H1 (cell line): Measurements from ENCODE around the gene CORO1C. TPM values are rescaled to one million over a fixed set of nuclear protein-coding genes. Genes with fewer than 3 reads are reported as not detected.

ENCODE experiments used
- CTCF ChIA-PET: fragments of 300-600 bp; sonication (Branson Sonifier 250); formaldehyde crosslinking; loops from one replicate; lab custom pipeline; 2021; ENCODE audit not compliant: partially characterized antibody; lab: Charles Lee
- POLR2A ChIA-PET: fragments of 300-600 bp; sonication (Branson Sonifier 250); formaldehyde crosslinking; loops from one replicate; lab custom pipeline; 2021; ENCODE audit warnings: inconsistent platforms; ENCODE audit not compliant: partially characterized antibody; lab: Charles Lee
- DNase-seq, 2 experiments: peaks; one replicate each; pipeline versions ENCODE4 v3.0.0 to v3.0.0-alpha.2; 2010 to 2022; ENCODE audit warnings: low spot score in 2 of 2, low read depth in 1 of 2, mixed read lengths in 1 of 2
- FAIRE-seq: peaks from 2 replicates; lab custom pipeline; 2011; peaks lifted over from hg19 to GRCh38; lab: Jason Lieb, UNC
- H2AFZ ChIP-seq: 2 replicates; pipeline ENCODE4 v1.8.1; 2012; ENCODE audit warnings: low read length, inconsistent platforms
- H2AK5ac ChIP-seq: 2 replicates; pipeline ENCODE4 v1.6.1; 2013; ENCODE audit warnings: low read depth, low read length
- H2BK120ac ChIP-seq: replicated peaks from 2 replicates; pipeline ENCODE3; 2013; ENCODE audit warnings: low read depth, low read length, inconsistent platforms
- H2BK12ac ChIP-seq: 2 replicates; pipeline ENCODE4 v1.6.1; 2013; ENCODE audit warnings: low read depth, low read length
- H2BK15ac ChIP-seq: 2 replicates; pipeline ENCODE4 v1.6.1; 2013; ENCODE audit warnings: low read length
- H2BK20ac ChIP-seq: 2 replicates; pipeline ENCODE4 v1.6.1; 2013; ENCODE audit warnings: low read length
- H2BK5ac ChIP-seq: 2 replicates; pipeline ENCODE4 v1.6.1; 2013; ENCODE audit warnings: low read depth, low read length
- H3K14ac ChIP-seq: 2 replicates; pipeline ENCODE4 v1.6.1; 2013; ENCODE audit warnings: inconsistent platforms; ENCODE audit not compliant: insufficient read length
- H3K18ac ChIP-seq: 2 replicates; pipeline ENCODE4 v1.6.1; 2013; ENCODE audit warnings: low read length; ENCODE audit errors: extremely low read depth
- H3K23ac ChIP-seq: 2 replicates; pipeline ENCODE4 v1.6.1; 2013; ENCODE audit warnings: inconsistent platforms; ENCODE audit not compliant: insufficient read length
- H3K23me2 ChIP-seq: 2 replicates; pipeline ENCODE4 v1.6.1; 2013; ENCODE audit warnings: low read depth, low read length
- H3K27ac ChIP-seq: 2 replicates; pipeline ENCODE4 v1.6.1; 2011; ENCODE audit warnings: low read depth, low read length, inconsistent platforms
- H3K27me3 ChIP-seq, 4 experiments: replicated peaks in 1 of 4; 1 replicate in 1 of 4; 2 replicates in 3 of 4; pipeline versions ENCODE4 v1.6.1 to v1.8.1; 2011 to 2013; ENCODE audit warnings: low read length in 3 of 4, mild to moderate bottlenecking in 3 of 4, inconsistent platforms in 2 of 4, mixed read lengths in 2 of 4, moderate library complexity in 1 of 4; ENCODE audit not compliant: control insufficient read depth in 3 of 4, insufficient read depth in 3 of 4; ENCODE audit errors: extremely low read depth in 1 of 4
- H3K36me3 ChIP-seq, 4 experiments: 2 replicates each; pipeline versions ENCODE4 v1.6.1 to v1.8.1; 2011 to 2013; ENCODE audit warnings: mild to moderate bottlenecking in 4 of 4, low read length in 3 of 4, moderate library complexity in 2 of 4, control low read depth in 1 of 4, inconsistent platforms in 1 of 4; ENCODE audit not compliant: insufficient read depth in 4 of 4, control insufficient read depth in 2 of 4
- H3K4ac ChIP-seq: replicated peaks from 2 replicates; pipeline ENCODE3; 2013; ENCODE audit warnings: low read length, low read depth, mixed read lengths, inconsistent platforms; ENCODE audit not compliant: insufficient read length
- H3K4me1 ChIP-seq, 4 experiments: replicated peaks in 1 of 4; 1 replicate in 1 of 4; 2 replicates in 3 of 4; pipeline versions ENCODE4 v1.6.1 to v1.8.1; 2011 to 2013; ENCODE audit warnings: low read length in 3 of 4, inconsistent platforms in 2 of 4, mixed read lengths in 1 of 4; ENCODE audit not compliant: insufficient read depth in 4 of 4, control insufficient read depth in 3 of 4
- H3K4me2 ChIP-seq, 2 experiments: 2 replicates each; pipeline versions ENCODE4 v1.6.1 to v1.8.1; 2011 to 2013; ENCODE audit warnings: low read depth in 2 of 2, low read length in 2 of 2, control low read depth in 1 of 2, inconsistent platforms in 1 of 2, mild to moderate bottlenecking in 1 of 2; ENCODE audit not compliant: insufficient read depth in 1 of 2
- H3K4me3 ChIP-seq, 4 experiments: fragments of 200-600, 300-600 bp in 1 of 4; sonication (generic), shearing (Covaris generic), sonication (Bioruptor Twin) in 1 of 4; 2 replicates each; pipeline versions ENCODE4 v1.5.1 to v1.8.1; 2011 to 2016; ENCODE audit warnings: low read length in 4 of 4, low read depth in 3 of 4, control low read depth in 2 of 4, inconsistent platforms in 2 of 4, mild to moderate bottlenecking in 2 of 4, mixed read lengths in 1 of 4, moderate library complexity in 1 of 4; ENCODE audit not compliant: insufficient read depth in 2 of 4; ENCODE audit errors: extremely low read depth in 1 of 4
- H3K56ac ChIP-seq: replicated peaks from 2 replicates; pipeline ENCODE3; 2013; ENCODE audit warnings: low read depth, mild to moderate bottlenecking, mixed read lengths, low read length, inconsistent platforms; ENCODE audit not compliant: insufficient read length
- H3K79me1 ChIP-seq: 2 replicates; pipeline ENCODE4 v1.6.1; 2013; ENCODE audit warnings: low read depth, low read length, control low read depth
- H3K79me2 ChIP-seq, 2 experiments: 2 replicates each; pipeline versions ENCODE4 v1.6.1 to v1.8.1; 2012 to 2013; ENCODE audit warnings: low read length in 2 of 2, mild to moderate bottlenecking in 2 of 2, inconsistent platforms in 1 of 2; ENCODE audit not compliant: insufficient read depth in 2 of 2, control insufficient read depth in 1 of 2
- H3K9ac ChIP-seq, 4 experiments: replicated peaks in 1 of 4; 1 replicate in 1 of 4; 2 replicates in 3 of 4; pipeline versions ENCODE4 v1.6.1 to v1.8.1; 2011 to 2013; ENCODE audit warnings: low read depth in 3 of 4, low read length in 3 of 4, control low read depth in 2 of 4, mild to moderate bottlenecking in 2 of 4, moderate library complexity in 2 of 4, inconsistent platforms in 1 of 4; ENCODE audit errors: extremely low read depth in 1 of 4
- H3K9me3 ChIP-seq, 2 experiments: 2 replicates each; pipeline versions ENCODE4 v1.6.1 to v1.8.1; 2012 to 2013; ENCODE audit warnings: mild to moderate bottlenecking in 2 of 2, moderate library complexity in 2 of 2, control low read depth in 1 of 2, inconsistent platforms in 1 of 2, low read depth in 1 of 2, low read length in 1 of 2, mixed read lengths in 1 of 2; ENCODE audit not compliant: insufficient read depth in 2 of 2
- H4K20me1 ChIP-seq, 2 experiments: replicated peaks in 1 of 2; 2 replicates each; pipeline versions ENCODE3 to v1.8.1; 2011 to 2013; ENCODE audit warnings: inconsistent platforms in 2 of 2, low read length in 2 of 2, mild to moderate bottlenecking in 1 of 2; ENCODE audit not compliant: insufficient read depth in 2 of 2, control insufficient read depth in 1 of 2
- H4K5ac ChIP-seq: 2 replicates; pipeline ENCODE4 v1.6.1; 2013; ENCODE audit warnings: low read length, low read depth, mixed read lengths, inconsistent platforms; ENCODE audit not compliant: insufficient read length
- H4K8ac ChIP-seq: 2 replicates; pipeline ENCODE4 v1.8.0; 2013; ENCODE audit warnings: mild to moderate bottlenecking, moderate library complexity, low read length, inconsistent platforms; ENCODE audit not compliant: insufficient read depth; ENCODE audit errors: extremely low read depth
- H4K91ac ChIP-seq: replicated peaks from 2 replicates; pipeline ENCODE3; 2013; ENCODE audit warnings: low read length, mixed read lengths, inconsistent platforms; ENCODE audit not compliant: insufficient read length
- RNF2 ChIP-seq: fragments of 200-900, 300-1000 bp; sonication (generic); IDR thresholded peaks from 2 replicates; pipeline ENCODE4 v1.7.1; 2016; ENCODE audit warnings: borderline replicate concordance, low read depth, mild to moderate bottlenecking, antibody characterized with exemption, low read length; ENCODE audit not compliant: poor library complexity, severe bottlenecking; ENCODE audit errors: missing control alignments
- WGBS, 2 experiments: shearing (Covaris generic) in 1 of 2; methylation state at CpG; one replicate each; pipeline versions ENCODE4 v1.1.6 to v1.1.7; 2013 to 2015; ENCODE audit warnings: low lambda C conversion rate in 2 of 2, mixed read lengths in 2 of 2, inconsistent platforms in 1 of 2, low coverage in 1 of 2, missing lambda C conversion rate in 1 of 2; ENCODE audit not compliant: insufficient replicate concordance in 2 of 2, insufficient coverage in 1 of 2, insufficient read length in 1 of 2; ENCODE audit errors: extremely low coverage in 1 of 2, missing lambda C conversion rate in 1 of 2; 5-methylcytosine and 5-hydroxymethylcytosine counted together
- polyA plus RNA-seq, 7 experiments: library from polyadenylated mRNA; depleted of rRNA in 3 of 7; stranded (reverse) in 5 of 7; unstranded in 2 of 7; fragments of >200 nt in 5 of 7; fragments of 200-250 nt in 2 of 7; gene quantifications; 1 replicate in 5 of 7; 2 replicates in 1 of 7; 4 replicates in 1 of 7; pipeline versions ENCODE4 v1.2.1 to v1.2.3, GENCODE V29; 2011 to 2013; ENCODE audit warnings: missing spikeins in 2 of 7, mixed read lengths in 2 of 7
- total RNA-seq: library from RNA; stranded (reverse); fragmentation: NEBNext Ultra II Directional; extraction: Animal tissue kit (Norgen Biotek cat#: 25700); gene quantifications from 2 replicates; pipeline ENCODE4 v1.2.1, GENCODE V29; 2021

CORO1C gene
- total and polyA plus RNA-seq, 2 of the 8 experiments (the other 6 are each of a cell fraction or from before 2014, with no cell fraction given) = 72.7 to 120 TPM

DNA sequence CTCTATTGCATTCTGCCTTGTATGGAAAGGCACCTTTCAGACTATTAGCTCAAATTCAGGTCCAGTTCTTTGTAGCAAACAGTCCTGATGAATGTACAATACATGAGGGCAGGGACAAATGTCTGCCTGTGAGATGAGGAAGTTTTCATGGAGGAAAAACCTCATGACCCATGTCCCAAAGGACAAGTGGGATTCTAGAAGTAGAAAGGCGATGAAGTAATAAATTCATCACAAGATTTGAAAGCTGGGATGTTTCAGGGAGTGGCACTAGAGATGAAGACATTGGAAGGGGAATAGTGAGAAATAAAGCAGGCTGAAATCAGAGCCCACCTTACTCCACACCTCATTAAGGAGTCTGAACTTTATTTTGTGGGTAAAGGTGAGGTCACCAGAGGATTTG lies 4.2 kb downstream of the CORO1C start:
- Histone ChIP-seq H2BK120ac (no peak overlapping the region), H3K4ac (no peak overlapping the region), H2AK5ac (no peak overlapping the region), H3K4me1 (peaks cover 0 to 8% (median 7%) of the 10 kb centered on the region in 4 experiments; a peak in 6 of 7 replicates), H2BK12ac (no peak overlapping the region), H4K5ac (no peak overlapping the region), H3K23me2 (peaks cover 4% of the 10 kb centered on the region), H2AFZ (no peak overlapping the region), H3K27me3 (no peaks in the 10 kb centered on the region), H2BK20ac (no peak overlapping the region), H3K4me3 (no peak overlapping the region), H3K27ac (no peak overlapping the region), H3K36me3 (no peaks in the 10 kb centered on the region), H3K9ac (no peak overlapping the region), H3K56ac (no peak overlapping the region), H4K91ac (no peak overlapping the region), H4K8ac (no peak overlapping the region), H3K18ac (no peak overlapping the region), H4K20me1 (peaks cover 2 to 10% of the 10 kb centered on the region in 2 experiments), H3K79me2 (peaks cover 6 to 78% of the 10 kb centered on the region in 2 experiments; a peak in 3 of 4 replicates), H3K14ac (no peak overlapping the region), H3K9me3 (no peaks in the 10 kb centered on the region), H3K23ac (no peak overlapping the region), H2BK5ac (no peak overlapping the region), H3K79me1 (peaks cover 3% of the 10 kb centered on the region; the same call in 1 of the 2 replicates), H3K4me2 (no peak overlapping the region), H2BK15ac (no peak overlapping the region)
- FAIRE-seq (no peak), DNase-seq (no peak)
- POLR2A ChIA-PET = interaction anchor here (0.6 to 2.5 kb wide), 3 partner anchors 11 to 434 kb away, joined by 3 to 11 read pairs (median 3); no protein-coding TSS in a partner anchor
- CTCF ChIA-PET = interaction anchor here (1.1 to 1.6 kb wide), 2 partner anchors 38 to 63 kb away, joined by 4 to 6 read pairs; no protein-coding TSS in a partner anchor
- WGBS, 2 experiments = 91% methylated on average over 1 of the region's 1 CpG; no CpG with 5 or more reads in 1 of the 2 experiments
- TF ChIP-seq RNF2 = no peak
